ENCODE measurements around the gene COIL. TPM values are rescaled to one million over a fixed set of nuclear protein-coding genes. Genes with fewer than 3 reads are reported as not detected.
A peak's percentile ranks its signal among the peaks of the same experiment; 100 is the strongest.

Gene COIL
- total and polyA plus RNA-seq, 2 experiments from 2014 or later, result 10.5 to 10.9 TPM

DNA sequence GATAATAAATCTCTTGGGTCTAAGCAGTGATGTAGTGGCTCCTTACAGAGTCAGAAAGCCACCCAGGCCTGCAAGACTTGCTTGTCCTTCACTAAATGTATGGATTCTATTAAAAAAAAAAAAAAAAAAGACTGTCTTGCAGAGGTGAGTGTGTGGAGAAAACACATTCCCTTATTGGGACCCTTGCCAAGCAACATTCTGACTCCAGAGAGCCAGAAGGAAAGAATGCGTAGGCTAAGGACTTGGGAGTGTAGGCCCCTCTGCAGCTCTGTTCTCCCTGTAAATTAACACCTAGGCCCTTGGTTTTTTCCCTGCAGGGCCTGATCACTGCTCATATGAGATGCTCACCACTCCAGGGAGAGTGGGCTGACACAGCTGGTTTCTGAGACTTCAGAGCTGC is 34.9 kb upstream of the COIL start:
- no peaks in the 10 kb centered on the region for H3K79me2 ChIP-seq (ENCODE audit: insufficient read depth)
- in situ Hi-C loops (cut with MboI), result no loop called here

DNA sequence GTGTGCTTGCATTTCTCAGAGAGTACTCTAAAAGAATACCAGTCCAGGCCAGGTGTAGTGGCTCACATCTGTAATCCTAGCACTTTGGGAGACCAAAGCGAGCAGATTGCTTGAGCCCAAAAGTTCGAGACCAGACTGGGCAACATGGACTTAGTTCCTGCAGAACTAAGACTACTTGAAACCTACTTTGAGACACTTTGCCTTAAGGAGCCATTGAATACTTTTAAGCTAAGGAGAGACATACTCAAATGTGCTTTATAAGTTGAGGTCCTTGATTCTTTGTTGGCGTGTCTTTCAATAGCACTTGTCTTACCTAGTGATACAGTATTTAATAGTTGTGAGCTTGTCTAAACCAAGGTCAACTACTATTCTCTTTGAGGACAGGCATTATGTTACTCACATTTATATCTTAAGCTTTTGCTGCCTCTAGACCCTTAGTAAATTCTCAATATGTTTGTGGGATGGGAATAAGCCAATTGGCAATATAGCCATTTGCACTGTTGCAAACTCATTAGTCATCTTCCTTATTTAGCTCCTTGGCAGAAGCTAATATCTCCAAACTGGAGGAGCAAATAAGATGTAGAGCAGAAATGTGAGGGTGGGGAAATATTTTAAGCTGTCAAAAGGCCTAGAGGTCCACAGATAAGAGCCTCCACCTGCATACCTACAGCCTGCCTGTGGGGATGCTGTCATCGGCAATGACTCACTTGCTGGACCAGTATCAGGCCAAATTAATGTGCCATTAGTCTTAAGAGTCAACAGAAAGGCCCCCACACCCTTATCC is 33.4 kb upstream of the COIL start:
- in situ Hi-C loops (cut with MboI), result no loop called here
- Histone ChIP-seq H3K9ac (no peak overlapping the region), H3K27ac (no peak overlapping the region), H3K4me2 (ENCODE audit: unreplicated experiment) (no peak overlapping the region), H3K9me3 (ENCODE audit: low read depth) (no peaks in the 10 kb centered on the region), H3K4me1 (ENCODE audit: insufficient read depth) (peaks cover 8% of the 10 kb centered on the region), H3K27me3 (replicated peaks; ENCODE audit: insufficient read depth) (no peaks in the 10 kb centered on the region), H3K36me3 (ENCODE audit: low read depth) (no peaks in the 10 kb centered on the region), H3K9me2 (ENCODE audit: insufficient read depth) (no peaks in the 10 kb centered on the region), H3K4me3 (no peak overlapping the region), H3K79me2 (ENCODE audit: insufficient read depth) (no peaks in the 10 kb centered on the region), H4K20me1 (ENCODE audit: insufficient read depth) (no peaks in the 10 kb centered on the region), H2AFZ (no peak overlapping the region), H3F3A (ENCODE audit: insufficient read depth) (no peaks in the 10 kb centered on the region)
- DNase-seq, result peak; percentile 63
- WGBS, 2 experiments (ENCODE audit: low coverage in 1 of 2, low lambda C conversion rate in 2 of 2, missing lambda C conversion rate in 2 of 2), result 95 to 97% methylated on average over 4 of the region's 4 CpGs
- TF ChIP-seq EZH2phosphoT487 (IDR thresholded peaks at IDR 0.05; ENCODE audit: insufficient read depth, low read depth) (no peak), EZH2 (IDR thresholded peaks at IDR 0.05; ENCODE audit: insufficient read depth, poor library complexity, severe bottlenecking) (no peak)

More for the DNA sequence above, 34.9 kb upstream of the COIL start:
- DNase-seq, result no peak
- peaks cover 8% of the 10 kb centered on the region for H3K4me1 ChIP-seq (ENCODE audit: insufficient read depth)
- 100% methylated on average over 1 of the region's 1 CpG for WGBS, 2 experiments (ENCODE audit: low coverage in 1 of 2, low lambda C conversion rate in 2 of 2, missing lambda C conversion rate in 2 of 2)
- no peaks in the 10 kb centered on the region for H3K36me3 ChIP-seq (ENCODE audit: low read depth)
- H3K9me2 ChIP-seq (ENCODE audit: insufficient read depth), result no peaks in the 10 kb centered on the region
- H3K9me3 ChIP-seq (ENCODE audit: low read depth), result no peaks in the 10 kb centered on the region
- no peaks in the 10 kb centered on the region for H3K27me3 ChIP-seq (replicated peaks; ENCODE audit: insufficient read depth)
- no peak overlapping the region for H3K27ac ChIP-seq
- no peak for TF ChIP-seq EZH2 (IDR thresholded peaks at IDR 0.05; ENCODE audit: insufficient read depth, poor library complexity, severe bottlenecking)
- TF ChIP-seq EZH2phosphoT487 (IDR thresholded peaks at IDR 0.05; ENCODE audit: insufficient read depth, low read depth), result no peak
- H3K4me2 ChIP-seq (ENCODE audit: unreplicated experiment), result no peak overlapping the region
- H3K9ac ChIP-seq, result no peak overlapping the region
- H3K4me3 ChIP-seq, result no peak overlapping the region
- no peaks in the 10 kb centered on the region for H3F3A ChIP-seq (ENCODE audit: insufficient read depth)
- H2AFZ ChIP-seq, result no peak overlapping the region
- no peaks in the 10 kb centered on the region for H4K20me1 ChIP-seq (ENCODE audit: insufficient read depth)

- no peak for DNase-seq
- Histone ChIP-seq H3K4me1 (ENCODE audit: insufficient read depth) (peaks cover 8% of the 10 kb centered on the region), H3K79me2 (ENCODE audit: insufficient read depth) (no peaks in the 10 kb centered on the region), H3K4me2 (ENCODE audit: unreplicated experiment) (no peak overlapping the region), H2AFZ (no peak overlapping the region), H3K36me3 (ENCODE audit: low read depth) (no peaks in the 10 kb centered on the region), H3K9me2 (ENCODE audit: insufficient read depth) (no peaks in the 10 kb centered on the region), H3F3A (ENCODE audit: insufficient read depth) (no peaks in the 10 kb centered on the region), H3K27ac (no peak overlapping the region), H3K4me3 (no peak overlapping the region), H3K9ac (no peak overlapping the region), H4K20me1 (ENCODE audit: insufficient read depth) (no peaks in the 10 kb centered on the region), H3K9me3 (ENCODE audit: low read depth) (no peaks in the 10 kb centered on the region), H3K27me3 (replicated peaks; ENCODE audit: insufficient read depth) (no peaks in the 10 kb centered on the region)
- WGBS, 2 experiments (ENCODE audit: low coverage in 1 of 2, low lambda C conversion rate in 2 of 2, missing lambda C conversion rate in 2 of 2), result 66 to 73% methylated on average over 1 of the region's 1 CpG
- TF ChIP-seq EZH2phosphoT487 (IDR thresholded peaks at IDR 0.05; ENCODE audit: insufficient read depth, low read depth), result no peak
- TF ChIP-seq EZH2 (IDR thresholded peaks at IDR 0.05; ENCODE audit: insufficient read depth, poor library complexity, severe bottlenecking), result no peak
- in situ Hi-C loops (cut with MboI), result no loop called here
These were observed 31.5 kb upstream of the COIL start for GRCh38 chr17:56992364-56992763.

DNA sequence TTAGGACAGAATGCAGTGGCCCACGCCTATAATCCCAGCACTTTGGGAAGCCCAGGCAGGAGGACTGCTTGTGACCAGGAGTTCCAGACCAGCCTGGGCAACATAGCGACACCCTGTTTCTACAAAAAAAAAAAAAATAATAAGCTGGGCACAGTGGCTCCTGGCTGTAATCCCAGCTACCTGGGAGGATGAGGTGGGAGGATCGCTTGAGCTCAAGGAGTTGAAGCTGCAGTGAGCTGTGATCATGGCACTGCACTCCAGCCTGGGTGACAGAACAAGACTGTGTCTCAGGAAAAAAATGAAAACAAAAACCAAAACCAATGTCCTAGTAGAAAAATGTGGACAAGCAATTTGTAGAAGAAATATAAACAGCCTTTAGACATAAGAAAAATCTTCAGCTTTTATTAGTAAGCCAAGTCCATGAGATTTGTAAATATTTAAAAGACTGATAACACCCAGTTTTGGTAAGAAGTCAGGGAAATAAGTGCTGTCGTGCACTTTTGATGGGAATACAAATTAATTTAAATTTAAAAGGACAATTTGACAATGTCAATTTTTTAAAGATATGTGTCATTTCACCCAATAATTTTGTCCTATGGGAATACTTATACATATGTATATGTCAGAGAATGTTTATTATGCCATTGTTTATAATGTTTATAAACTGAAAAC is 28.2 kb upstream of the COIL start:
- 93 to 94% methylated on average over 4 of the region's 4 CpGs for WGBS, 2 experiments (ENCODE audit: low coverage in 1 of 2, low lambda C conversion rate in 2 of 2, missing lambda C conversion rate in 2 of 2)
- H3K27me3 ChIP-seq (replicated peaks; ENCODE audit: insufficient read depth), result no peaks in the 10 kb centered on the region
- no peaks in the 10 kb centered on the region for H3K9me3 ChIP-seq (ENCODE audit: low read depth)
- TF ChIP-seq EZH2phosphoT487 (IDR thresholded peaks at IDR 0.05; ENCODE audit: insufficient read depth, low read depth), result no peak
- TF ChIP-seq EZH2 (IDR thresholded peaks at IDR 0.05; ENCODE audit: insufficient read depth, poor library complexity, severe bottlenecking), result no peak
- no peak overlapping the region for H2AFZ ChIP-seq
- no peak for DNase-seq
- in situ Hi-C loops (cut with MboI), result no loop called here
- no peak overlapping the region for H3K27ac ChIP-seq
- no peak overlapping the region for H3K9ac ChIP-seq
- H3K4me3 ChIP-seq, result no peak overlapping the region
- no peak overlapping the region for H3K4me2 ChIP-seq (ENCODE audit: unreplicated experiment)
- H3K79me2 ChIP-seq (ENCODE audit: insufficient read depth), result no peaks in the 10 kb centered on the region
- H3K36me3 ChIP-seq (ENCODE audit: low read depth), result no peaks in the 10 kb centered on the region
- no peaks in the 10 kb centered on the region for H4K20me1 ChIP-seq (ENCODE audit: insufficient read depth)
- no peaks in the 10 kb centered on the region for H3K9me2 ChIP-seq (ENCODE audit: insufficient read depth)
- H3K4me1 ChIP-seq (ENCODE audit: insufficient read depth), result peaks cover 1% of the 10 kb centered on the region; the same call in 1 of the 2 replicates
- H3F3A ChIP-seq (ENCODE audit: insufficient read depth), result no peaks in the 10 kb centered on the region

All from GM23248 (cell line).